KBM-7 (cell line): Measurements from ENCODE around the gene REEP1.
"Not testable (repeated sequence)": the region's sequence is repeated elsewhere in the genome, so short reads cannot be mapped to it uniquely, and the experiment has no call there.

Source experiments
- DNase-seq: peaks from one replicate; pipeline ENCODE4 v3.0.0-alpha.2; 2015
- in situ Hi-C: fragments of 300-500 bp; cut with MboI; formaldehyde crosslinking; loops from 2 replicates; pipeline ENCODE4 v1.14.3; 2020; ENCODE audit warnings: low sequenced_read_pairs, low pct_unique_long_range_greater_than_20kb, mixed read lengths

REEP1 gene

GRCh38 chr2:86216575-86217555 lies 120.6 kb downstream of the REEP1 start:
- in situ Hi-C loops, result no loop called here
- no peak for DNase-seq

GRCh38 chr2:86214503-86214832 lies 123.0 kb downstream of the REEP1 start:
- DNase-seq, result no peak
- in situ Hi-C loops, result no loop called here

GRCh38 chr2:86213699-86214502 lies 123.5 kb downstream of the REEP1 start:
- in situ Hi-C loops, result no loop called here
- no peak for DNase-seq

- in situ Hi-C loops, result no loop called here
- DNase-seq, result no peak
Observed at GRCh38 chr2:86213056-86213455, 124.4 kb downstream of the REEP1 start.

GRCh38 chr2:86211796-86212188 lies 125.6 kb downstream of the REEP1 start:
- DNase-seq, result no peak
- in situ Hi-C loops, result no loop called here

- in situ Hi-C loops, result no loop called here
Observed at GRCh38 chr2:86211033-86211795, 126.2 kb downstream of the REEP1 start.

GRCh38 chr2:86204458-86204857 lies 133.0 kb downstream of the REEP1 start:
- in situ Hi-C loops, result no loop called here
- no peak for DNase-seq

More at GRCh38 chr2:86211033-86211795, 126.2 kb downstream of the REEP1 start:
- DNase-seq, result no peak

GRCh38 chr2:86203614-86204013 lies 133.8 kb downstream of the REEP1 start:
- in situ Hi-C loops, result no loop called here
- no peak for DNase-seq

- in situ Hi-C loops, result no loop called here
Observed at GRCh38 chr2:86202702-86203101, 134.7 kb downstream of the REEP1 start.

GRCh38 chr2:86202336-86202692 lies 135.1 kb downstream of the REEP1 start:
- in situ Hi-C loops, result no loop called here
- DNase-seq, result no peak

More at GRCh38 chr2:86202702-86203101, 134.7 kb downstream of the REEP1 start:
- no peak for DNase-seq

GRCh38 chr2:86201671-86202335 lies 135.6 kb downstream of the REEP1 start:
- in situ Hi-C loops, result no loop called here
- no peak for DNase-seq

- DNase-seq, in situ Hi-C loops: not testable (repeated sequence)
Observed at GRCh38 chr2:86200564-86200963, 136.9 kb downstream of the REEP1 start.

GRCh38 chr2:86199834-86200177 lies 137.6 kb downstream of the REEP1 start:
- DNase-seq, result peak; percentile 30
- in situ Hi-C loops, result no loop called here

- in situ Hi-C loops, result no loop called here
- DNase-seq, result no peak
Observed at GRCh38 chr2:86195808-86196387, 141.5 kb downstream of the REEP1 start.

- peak; percentile 99 for DNase-seq
- in situ Hi-C loops, result no loop called here
Observed at GRCh38 chr2:86195055-86195807, 142.2 kb downstream of the REEP1 start, which contains the start of gene IMMT. TSS of gene IMMT (minus strand) at chr2:86195462. CDS start at chr2:86195382, 80 bp downstream.

GRCh38 chr2:86194751-86195054 lies 142.7 kb downstream of the REEP1 start:
- no peak for DNase-seq
- in situ Hi-C loops, result no loop called here

- in situ Hi-C loops, result no loop called here
- DNase-seq, result no peak
Observed at GRCh38 chr2:86193901-86194567, 143.4 kb downstream of the REEP1 start.
